ENCODE data around the gene PLAC1. TPM values are rescaled to one million over a fixed set of nuclear protein-coding genes. Genes with fewer than 3 reads are reported as not detected.

PLAC1 gene
- total RNA-seq, 1 experiment from 2014 or later = not detected

DNA sequence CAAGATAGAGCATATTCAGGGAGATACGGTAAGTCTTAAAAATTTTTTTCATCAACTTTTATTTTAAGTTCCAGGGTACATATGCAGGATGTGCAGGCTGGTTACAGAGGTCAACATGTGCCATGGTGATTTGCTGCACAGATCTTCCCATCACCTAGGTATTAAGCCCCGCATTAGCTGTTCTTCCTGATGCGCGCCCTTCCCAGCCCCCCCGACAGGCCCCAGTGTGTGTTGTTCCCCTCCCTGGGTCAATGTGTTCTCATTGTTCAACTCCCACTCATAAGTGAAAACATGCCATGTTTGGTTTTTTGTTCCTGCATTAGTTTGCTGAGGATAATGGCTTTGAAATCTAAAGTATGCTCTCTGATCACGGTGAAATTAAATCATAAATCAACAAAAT, 134.1 kb downstream of the PLAC1 start (continued):
- TF ChIP-seq, protein P1, sequence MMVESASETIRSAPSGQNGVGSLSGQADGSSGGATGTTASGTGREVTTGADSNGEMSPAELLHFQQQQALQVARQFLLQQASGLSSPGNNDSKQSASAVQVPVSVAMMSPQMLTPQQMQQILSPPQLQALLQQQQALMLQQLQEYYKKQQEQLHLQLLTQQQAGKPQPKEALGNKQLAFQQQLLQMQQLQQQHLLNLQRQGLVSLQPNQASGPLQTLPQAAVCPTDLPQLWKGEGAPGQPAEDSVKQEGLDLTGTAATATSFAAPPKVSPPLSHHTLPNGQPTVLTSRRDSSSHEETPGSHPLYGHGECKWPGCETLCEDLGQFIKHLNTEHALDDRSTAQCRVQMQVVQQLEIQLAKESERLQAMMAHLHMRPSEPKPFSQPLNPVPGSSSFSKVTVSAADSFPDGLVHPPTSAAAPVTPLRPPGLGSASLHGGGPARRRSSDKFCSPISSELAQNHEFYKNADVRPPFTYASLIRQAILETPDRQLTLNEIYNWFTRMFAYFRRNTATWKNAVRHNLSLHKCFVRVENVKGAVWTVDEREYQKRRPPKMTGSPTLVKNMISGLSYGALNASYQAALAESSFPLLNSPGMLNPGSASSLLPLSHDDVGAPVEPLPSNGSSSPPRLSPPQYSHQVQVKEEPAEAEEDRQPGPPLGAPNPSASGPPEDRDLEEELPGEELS (CRISPR knock-in tag; IDR thresholded peaks at IDR 0.05) = no peak
- TF ChIP-seq FOXJ3 (CRISPR knock-in tag; IDR thresholded peaks at IDR 0.05; ENCODE audit: borderline replicate concordance) = no peak

DNA sequence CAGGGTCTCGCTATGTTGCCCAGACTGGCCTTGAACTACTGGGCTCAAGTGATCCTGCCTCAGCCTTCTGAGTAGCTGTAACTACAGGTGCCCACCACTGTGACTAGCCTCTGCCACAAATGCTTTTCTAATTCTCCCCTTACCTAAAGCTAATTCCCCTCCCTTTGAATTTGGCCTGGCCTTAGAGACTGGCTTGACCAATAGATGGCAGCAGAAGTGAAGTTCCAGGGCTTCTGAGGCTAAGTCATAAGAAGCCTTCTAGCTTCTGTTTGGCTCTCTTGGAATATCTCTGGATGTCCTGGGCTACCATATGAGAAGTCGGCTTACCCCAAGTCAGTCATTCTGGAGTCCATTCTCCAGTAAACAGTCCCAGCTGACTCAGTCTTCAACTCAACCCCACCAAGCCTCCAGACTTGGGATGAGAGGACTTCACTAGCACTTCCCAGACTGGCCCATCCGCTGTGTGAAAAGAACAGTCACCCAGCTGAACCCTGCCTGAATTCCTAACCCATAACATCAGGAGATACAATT, 137.3 kb downstream of the PLAC1 start:
- no peak overlapping the region for H3K4me3 Mint-ChIP-seq
- ATAC-seq = peak; percentile 99
- TF ChIP-seq ESRRA (CRISPR knock-in tag; IDR thresholded peaks at IDR 0.05; ENCODE audit: borderline replicate concordance) = no peak
- TF ChIP-seq TEAD1 (CRISPR knock-in tag; IDR thresholded peaks at IDR 0.05) = no peak
- TF ChIP-seq, protein P2, sequence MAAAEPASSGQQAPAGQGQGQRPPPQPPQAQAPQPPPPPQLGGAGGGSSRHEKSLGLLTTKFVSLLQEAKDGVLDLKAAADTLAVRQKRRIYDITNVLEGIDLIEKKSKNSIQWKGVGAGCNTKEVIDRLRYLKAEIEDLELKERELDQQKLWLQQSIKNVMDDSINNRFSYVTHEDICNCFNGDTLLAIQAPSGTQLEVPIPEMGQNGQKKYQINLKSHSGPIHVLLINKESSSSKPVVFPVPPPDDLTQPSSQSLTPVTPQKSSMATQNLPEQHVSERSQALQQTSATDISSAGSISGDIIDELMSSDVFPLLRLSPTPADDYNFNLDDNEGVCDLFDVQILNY (CRISPR knock-in tag; IDR thresholded peaks at IDR 0.05) = no peak
- TF ChIP-seq EMX1 (CRISPR knock-in tag; IDR thresholded peaks at IDR 0.05) = no peak
- TF ChIP-seq ZNF121 (CRISPR knock-in tag; IDR thresholded peaks at IDR 0.05) = peak; percentile 71; the same call in 1 of the 2 replicates
- peak; percentile 90 for TF ChIP-seq ZNF416 (CRISPR knock-in tag; IDR thresholded peaks at IDR 0.05)
- ChIA-PET POLR2A (interaction anchor here (1.0 to 1.1 kb wide), 2 partner anchors 24 to 262 kb away, joined by 3 to 4 read pairs; no protein-coding TSS in a partner anchor), CTCF (interaction anchor here (0.6 to 2.0 kb wide), 23 partner anchors 9 to 262 kb away, joined by 3 to 35 read pairs (median 4); no protein-coding TSS in a partner anchor)
- H3K36me3 Mint-ChIP-seq = no peaks in the 10 kb centered on the region
- peak; percentile 35 for DNase-seq (ENCODE audit: low spot score)
- no peaks in the 10 kb centered on the region for H3K9me3 Mint-ChIP-seq
- no peak overlapping the region for H3K27ac Mint-ChIP-seq
- no peaks in the 10 kb centered on the region for H3K4me1 Mint-ChIP-seq
- no peaks in the 10 kb centered on the region for H3K27me3 Mint-ChIP-seq (ENCODE audit: low read depth)

Small RNA genes within 50 kb of the gene (microRNA-seq; reads per million reads assigned to microRNA genes)
- 204 reads per million, percentile 75 among the genes with 10 or more reads in this experiment for gene MIR424 (ENCODE audit: borderline number of aligned reads)
- 3.8 reads per million, percentile 6 among the genes with 10 or more reads in this experiment for gene MIR450A1 (ENCODE audit: borderline number of aligned reads)
- gene MIR450A2 (ENCODE audit: borderline number of aligned reads) = 1.0 reads per million
- not detected for gene MIR450B (ENCODE audit: borderline number of aligned reads)
- 80.3 reads per million, percentile 61 among the genes with 10 or more reads in this experiment for gene MIR503 (ENCODE audit: borderline number of aligned reads)
- 10.5 reads per million, percentile 27 among the genes with 10 or more reads in this experiment for gene MIR542 (ENCODE audit: borderline number of aligned reads)

Other genes with a start within 250 kb of the PLAC1 start
- 37.7 to 40.3 TPM (median 38.2 TPM) in 3 replicates for gene HPRT1, start 198.3 kb downstream of the PLAC1 start, total RNA-seq (2021)
- 34.0 to 34.3 TPM (median 34.0 TPM) in 3 replicates for gene PABIR2, start 138.7 kb upstream of the PLAC1 start, total RNA-seq (2021)

All from WTC11 (cell line).